GM10266 (cell line): Measurements from ENCODE around the gene RBM17.

Experiments used
- DNase-seq: peaks from one replicate; pipeline ENCODE4 v3.0.0; 2012; ENCODE audit errors: extremely low spot score
- CTCF ChIP-seq: IDR thresholded peaks from 2 replicates; pipeline ENCODE4 v1.5.1; 2012; ENCODE audit warnings: mild to moderate bottlenecking, low read depth; ENCODE audit not compliant: control insufficient read depth, insufficient read depth; ENCODE audit errors: missing control alignments

Gene RBM17

GRCh38 chr10:6052247-6053221 lies 36.3 kb upstream of the RBM17 start:
- no peak for DNase-seq
- TF ChIP-seq CTCF, result no peak

- no peak for DNase-seq
- TF ChIP-seq CTCF, result no peak
Observed at GRCh38 chr10:6053303-6053702, 35.5 kb upstream of the RBM17 start.

- DNase-seq, result no peak
- TF ChIP-seq CTCF, result no peak
Observed at GRCh38 chr10:6053816-6054631, 34.8 kb upstream of the RBM17 start.

GRCh38 chr10:6054884-6055283 lies 34.0 kb upstream of the RBM17 start:
- no peak for DNase-seq
- TF ChIP-seq CTCF, result no peak

- no peak for TF ChIP-seq CTCF
- DNase-seq, result no peak
Observed at GRCh38 chr10:6055929-6056328, 32.9 kb upstream of the RBM17 start.

GRCh38 chr10:6056411-6057135 lies 32.3 kb upstream of the RBM17 start:
- TF ChIP-seq CTCF, result no peak
- no peak for DNase-seq
